NCI-H82 treated with DMSO at 0.1 percent for 48 hours (cell line): ENCODE results near the gene LIN28B.
"Not testable (repeated sequence)": the region's sequence is repeated elsewhere in the genome, so short reads cannot be mapped to it uniquely, and the experiment has no call there.

Experiments
- DNase-seq: peaks from one replicate; lab custom pipeline; 2025; ENCODE audit not compliant: unreplicated experiment; lab: John Stamatoyannopoulos, UW

The LIN28B gene

DNA sequence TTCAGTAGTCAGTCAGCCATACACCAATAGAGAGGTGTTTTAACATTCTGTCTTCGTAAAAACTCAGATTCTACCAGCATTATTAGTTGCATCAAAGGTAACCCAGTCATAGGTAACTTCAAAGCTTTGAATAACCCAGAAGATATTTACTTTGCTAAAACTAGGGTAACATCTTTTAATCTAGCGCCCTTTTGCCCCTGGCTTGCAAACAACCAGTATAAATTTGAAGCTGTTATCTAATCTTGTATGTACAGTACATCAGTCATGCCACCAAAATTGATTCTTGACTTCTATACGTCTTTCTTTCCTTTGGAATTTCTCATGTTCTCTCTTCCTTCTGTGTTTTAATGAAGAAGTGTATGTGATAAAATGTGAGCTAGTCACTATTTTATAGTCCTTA is 109.3 kb downstream of the LIN28B start:
- DNase-seq = no peak

DNA sequence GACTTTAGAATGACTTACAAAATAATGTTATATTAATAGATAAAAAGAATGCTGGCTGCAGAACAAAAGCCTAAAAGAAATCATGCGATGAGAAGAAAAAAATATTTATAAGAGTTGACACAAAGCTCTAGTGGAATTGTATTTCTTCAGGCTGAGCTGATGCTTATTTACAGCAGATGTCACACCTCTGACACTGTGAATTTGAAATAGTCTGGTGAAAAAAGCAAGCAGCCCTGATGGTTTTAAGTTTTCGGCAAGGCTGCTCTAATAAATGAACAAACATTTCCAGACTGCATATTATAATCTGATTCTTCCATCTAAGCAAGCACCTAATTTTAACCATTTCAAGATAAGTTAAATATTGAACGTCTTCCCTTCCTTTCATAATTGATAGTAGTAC is 109.9 kb downstream of the LIN28B start:
- DNase-seq = no peak

DNA sequence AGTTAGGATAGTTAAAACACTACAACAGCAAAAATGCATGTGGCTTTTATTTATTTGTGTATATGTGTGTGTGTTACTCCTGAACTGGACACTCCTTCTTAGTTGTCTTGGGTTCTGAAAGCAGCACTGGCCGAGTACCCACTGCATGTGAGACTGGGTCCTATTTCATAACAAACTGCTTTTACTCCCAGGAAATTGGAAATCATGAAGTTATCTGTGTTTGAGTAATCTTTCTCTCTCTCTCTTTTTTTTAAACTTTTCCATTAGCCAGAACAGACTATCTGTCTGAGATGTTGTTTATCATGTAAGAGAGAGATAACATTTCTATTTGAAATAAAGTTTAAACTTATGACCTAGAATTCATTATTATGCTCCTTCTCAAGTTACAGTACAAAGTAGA is 110.4 kb downstream of the LIN28B start:
- DNase-seq = no peak

DNA sequence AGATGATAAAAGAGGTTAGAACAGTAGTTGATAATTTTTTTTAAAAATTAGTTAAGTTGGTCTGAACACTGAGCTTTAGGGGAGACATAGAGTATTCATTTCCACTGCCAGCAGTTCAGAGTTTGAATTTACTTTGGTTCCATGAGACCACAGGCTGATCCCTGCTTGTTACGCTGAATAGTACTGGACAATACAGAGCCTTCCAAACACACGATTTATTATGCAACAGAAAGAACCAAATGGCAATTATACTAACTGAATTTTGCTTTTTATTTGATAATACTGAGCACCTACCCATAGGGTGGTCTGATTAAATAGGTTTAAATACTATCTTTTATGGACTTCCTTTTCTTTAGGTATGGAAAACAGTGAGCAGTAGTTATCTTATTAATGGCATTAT is 111.5 kb downstream of the LIN28B start:
- no peak for DNase-seq

DNA sequence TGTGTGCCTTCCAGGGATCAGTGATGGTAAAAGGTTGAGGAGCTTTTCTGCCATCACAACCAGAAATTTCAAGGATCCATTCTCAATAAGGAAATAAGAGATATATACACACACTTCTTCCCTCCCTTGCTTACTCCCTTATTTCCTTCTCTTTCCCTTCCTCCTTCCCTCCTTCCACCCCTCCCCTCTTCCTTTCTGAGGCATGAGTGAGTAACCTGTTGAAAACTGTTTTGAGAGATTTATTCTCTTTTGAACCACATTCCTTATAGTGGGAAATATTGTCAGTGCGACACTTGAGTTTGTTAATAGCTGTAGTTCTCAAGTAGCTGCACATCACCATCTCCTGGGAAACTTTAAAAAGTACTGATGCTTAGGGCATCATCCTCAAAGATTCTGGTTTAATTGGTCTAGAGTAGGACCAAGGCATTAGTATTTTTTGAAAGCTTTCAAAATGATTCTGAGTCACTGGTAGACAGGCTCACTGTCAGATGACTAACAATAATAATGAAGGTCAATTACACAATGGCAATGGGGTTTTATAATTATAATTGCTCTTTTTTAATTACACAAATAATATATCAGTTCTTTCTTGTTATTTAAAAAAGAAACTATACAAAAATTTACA is 113.0 kb downstream of the LIN28B start:
- DNase-seq = no peak

DNA sequence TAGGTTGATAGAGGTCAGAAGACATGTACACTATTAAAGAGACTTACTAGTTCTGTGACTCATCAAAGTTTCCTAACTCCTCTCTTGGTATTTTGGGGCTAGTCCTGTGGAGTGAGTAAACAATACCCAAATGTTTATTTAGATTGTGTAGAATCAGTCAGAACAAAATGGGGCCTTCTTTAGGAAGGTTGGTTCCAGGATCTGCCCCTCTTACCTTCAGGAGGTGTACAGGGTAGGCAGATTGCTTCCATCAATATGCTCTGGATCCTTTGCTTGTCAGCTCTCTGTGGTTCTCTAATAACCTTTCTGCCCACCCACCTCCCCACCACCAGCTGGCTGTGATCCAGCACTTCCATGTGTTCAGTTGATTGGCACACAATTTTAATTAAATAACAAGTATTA is 115.9 kb downstream of the LIN28B start:
- no peak for DNase-seq

DNA sequence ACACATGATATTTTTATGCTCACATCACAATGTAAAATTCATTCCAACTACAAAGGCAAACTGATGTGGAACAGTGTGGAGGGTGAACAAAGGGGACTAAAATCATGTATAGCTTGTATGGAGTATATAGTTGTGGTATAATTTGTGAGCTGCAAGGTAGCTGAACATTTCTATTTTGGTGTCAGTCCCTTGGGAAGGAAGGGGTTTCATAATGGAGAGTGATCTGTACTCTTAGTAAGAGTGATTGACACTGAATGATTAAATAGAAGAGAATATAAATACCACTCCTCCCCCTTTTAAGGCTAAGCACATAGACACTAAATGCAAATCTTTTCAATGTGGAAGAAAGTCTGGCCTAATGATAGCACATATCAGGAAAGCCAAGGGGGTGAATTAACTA is 118.3 kb downstream of the LIN28B start:
- DNase-seq = no peak

DNA sequence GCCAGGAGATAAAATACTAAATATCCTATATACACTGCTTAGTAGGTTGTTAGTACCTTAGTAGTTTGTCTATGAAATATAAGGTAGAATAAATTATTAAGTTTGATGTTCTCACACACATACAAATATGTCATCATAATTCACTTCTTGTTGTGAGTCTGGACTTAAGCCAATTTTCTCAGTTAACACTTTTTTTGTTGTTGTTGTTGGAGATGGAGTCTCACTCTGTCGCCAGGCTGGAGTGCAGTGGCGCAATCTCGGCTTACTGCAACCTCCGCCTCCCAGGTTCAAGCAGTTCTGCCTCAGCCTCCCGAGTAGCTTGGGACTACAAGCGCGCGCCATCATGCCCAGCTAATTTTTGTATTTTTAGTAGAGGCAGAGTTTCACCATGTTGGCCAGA is 119.5 kb downstream of the LIN28B start:
- not testable (repeated sequence) for DNase-seq

DNA sequence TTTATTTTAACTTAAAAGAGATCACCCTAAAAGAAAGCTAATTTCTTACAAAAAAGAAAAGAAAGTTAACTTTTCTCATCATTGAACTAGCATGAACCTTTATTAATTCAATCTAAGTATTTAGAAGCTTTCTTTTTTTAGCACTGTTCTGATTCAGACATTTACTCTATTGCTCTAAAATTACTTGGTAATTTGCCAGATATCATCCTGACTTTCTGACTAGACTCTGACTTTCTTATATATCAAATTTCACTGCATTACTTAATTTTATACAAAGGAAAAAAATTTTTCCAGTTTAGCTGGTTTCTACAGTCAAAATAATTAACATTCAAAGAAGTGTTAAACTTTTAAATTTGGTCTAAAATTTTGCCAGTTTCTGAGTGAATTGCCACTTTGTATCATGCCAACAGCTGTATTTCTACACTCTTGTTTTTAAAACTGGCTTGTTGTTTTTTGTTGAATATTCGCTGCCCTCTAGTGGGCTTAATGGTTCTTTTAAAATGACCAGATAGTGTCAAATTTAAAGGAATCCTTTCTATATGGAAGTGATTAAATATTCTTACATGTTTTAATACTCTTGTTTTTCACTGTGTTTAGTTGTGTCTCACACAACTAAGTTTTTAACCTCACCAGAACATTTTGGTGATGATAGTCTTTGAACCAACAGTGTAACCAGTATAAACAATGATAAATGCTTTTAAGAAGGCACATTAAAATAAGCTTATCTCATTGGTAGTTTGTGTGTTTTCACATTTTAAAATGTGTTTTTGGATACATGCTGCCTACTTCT is 120.9 kb downstream of the LIN28B start:
- peak; percentile 4 for DNase-seq

DNA sequence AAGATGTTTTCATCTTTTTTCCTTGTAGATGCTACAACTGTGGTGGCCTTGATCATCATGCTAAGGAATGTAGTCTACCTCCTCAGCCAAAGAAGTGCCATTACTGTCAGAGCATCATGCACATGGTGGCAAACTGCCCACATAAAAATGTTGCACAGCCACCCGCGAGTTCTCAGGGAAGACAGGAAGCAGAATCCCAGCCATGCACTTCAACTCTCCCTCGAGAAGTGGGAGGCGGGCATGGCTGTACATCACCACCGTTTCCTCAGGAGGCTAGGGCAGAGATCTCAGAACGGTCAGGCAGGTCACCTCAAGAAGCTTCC is 121.4 kb downstream of the LIN28B start:
- no peak for DNase-seq

DNA sequence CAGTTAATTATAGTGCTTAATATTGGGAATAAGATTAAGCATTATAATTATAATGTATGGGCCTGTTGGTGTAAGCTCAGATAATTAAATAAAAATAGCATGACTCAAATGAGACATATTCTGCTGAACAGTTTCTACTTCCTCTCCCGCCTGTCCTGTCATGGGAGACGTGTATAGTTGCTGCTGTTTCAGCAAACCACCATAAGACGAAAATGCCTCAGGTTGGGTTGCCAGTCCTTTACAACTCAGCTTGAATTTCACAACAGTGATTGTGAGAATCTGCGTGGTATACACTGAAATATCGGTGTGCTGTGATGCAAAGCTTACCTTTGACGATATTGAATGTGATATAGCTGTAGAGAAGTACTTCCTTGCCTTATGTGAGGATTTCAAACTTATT is 123.4 kb downstream of the LIN28B start:
- no peak for DNase-seq

DNA sequence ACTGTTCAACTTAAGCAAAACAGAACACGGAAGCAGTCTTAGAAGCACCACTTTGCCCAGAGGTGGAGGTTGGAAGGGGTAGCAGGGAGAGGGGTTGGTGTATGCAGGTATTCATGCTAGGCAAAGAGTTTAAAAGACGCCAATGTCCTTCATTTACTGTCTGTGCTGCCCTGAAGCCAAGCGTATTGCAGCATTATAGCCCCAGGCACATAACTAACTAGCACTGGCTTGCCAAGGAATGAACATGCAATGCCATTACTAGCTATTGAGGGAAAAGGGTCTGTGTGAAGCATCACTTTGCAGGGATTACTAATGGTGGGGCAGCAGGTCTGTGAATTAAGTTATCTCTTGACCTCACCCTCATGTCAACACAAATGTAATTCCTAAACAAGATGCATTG is 124.8 kb downstream of the LIN28B start:
- DNase-seq = not testable (repeated sequence)

DNA sequence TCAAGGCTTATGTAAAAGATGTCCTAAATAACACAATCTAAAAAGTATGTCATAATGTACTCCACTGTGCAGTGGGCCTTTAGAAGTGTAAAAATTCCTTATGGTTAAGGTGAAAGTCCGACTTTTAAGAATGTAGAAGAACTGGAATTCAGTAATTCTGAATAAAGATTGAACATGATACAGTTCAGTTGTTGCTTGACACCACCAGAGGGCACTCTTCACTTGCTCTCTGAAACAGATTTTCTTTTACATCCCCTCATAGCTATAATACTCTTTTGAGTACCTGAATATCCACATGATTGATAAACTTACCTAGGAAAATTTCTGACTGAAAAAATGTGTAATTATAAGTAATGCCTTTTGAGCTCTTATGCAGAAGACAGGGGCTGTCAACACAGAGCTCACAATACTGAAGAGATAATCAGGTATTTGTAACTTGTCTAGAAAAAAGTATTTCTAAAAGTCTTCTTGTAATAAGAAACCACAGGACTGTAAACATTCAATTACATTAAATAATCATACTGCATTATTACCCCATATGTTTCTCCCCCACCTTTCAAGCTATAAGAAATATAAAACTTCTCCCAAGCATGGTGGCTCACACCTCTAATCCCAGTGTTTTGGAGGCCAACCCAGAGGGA is 130.8 kb downstream of the LIN28B start:
- peak; percentile 55 for DNase-seq

DNA sequence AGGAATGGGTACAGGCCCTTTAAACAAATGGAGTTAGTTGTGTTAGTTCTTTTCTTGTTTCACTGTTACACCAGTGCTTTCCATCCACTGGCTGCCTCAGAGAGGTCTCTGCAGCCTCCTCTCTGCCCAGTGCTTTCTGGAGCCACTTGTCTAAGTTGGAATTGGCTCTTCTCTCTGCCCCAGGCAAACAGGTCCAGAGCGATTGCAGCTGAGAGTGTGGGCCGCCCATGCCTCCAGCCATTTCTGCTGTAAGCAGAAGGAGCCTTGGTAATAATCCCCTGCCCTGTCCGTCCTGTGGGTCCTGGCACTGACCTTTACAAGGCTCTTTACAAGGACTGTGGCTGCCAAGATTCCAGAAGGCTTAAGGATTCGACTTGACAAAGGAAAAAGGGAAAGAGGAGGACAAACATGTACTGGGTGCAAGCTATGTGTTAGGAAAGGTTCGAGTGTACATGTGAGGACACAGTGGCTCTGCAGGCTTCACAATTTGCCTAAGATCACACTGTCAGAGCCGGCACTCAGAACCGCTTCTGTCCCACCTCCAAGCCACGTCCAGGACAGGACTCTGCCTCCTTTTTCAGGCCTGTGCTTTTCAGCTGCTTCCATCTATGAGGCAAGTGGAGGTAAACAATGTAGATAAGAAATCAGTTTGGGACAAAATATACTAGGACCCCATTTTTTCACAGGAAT is 134.4 kb downstream of the LIN28B start:
- DNase-seq = no peak

DNA sequence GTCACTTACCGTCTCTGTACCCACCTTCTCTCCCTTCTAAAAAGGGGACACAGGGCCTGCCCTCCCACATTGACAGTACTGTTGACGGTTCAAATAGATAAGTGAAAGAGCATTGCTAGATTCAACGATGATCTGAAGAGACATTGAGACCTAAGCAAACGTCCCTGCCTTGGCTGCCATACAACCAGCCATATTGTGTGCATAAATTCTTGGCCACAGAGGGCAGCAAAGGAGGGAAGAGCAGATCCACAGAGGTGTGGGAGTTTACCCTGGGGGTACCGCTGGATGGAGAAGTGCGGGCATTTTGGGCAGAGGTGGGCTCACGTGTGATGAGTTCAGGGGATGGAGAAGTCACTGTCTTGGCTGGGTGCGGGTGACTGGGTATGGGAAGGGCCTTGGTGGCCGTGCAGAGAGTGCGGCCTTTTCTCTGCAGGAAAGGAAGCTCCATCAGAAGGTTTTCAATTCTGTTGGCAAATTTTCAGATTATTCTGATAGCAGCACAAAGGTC is 137.3 kb downstream of the LIN28B start:
- no peak for DNase-seq

DNA sequence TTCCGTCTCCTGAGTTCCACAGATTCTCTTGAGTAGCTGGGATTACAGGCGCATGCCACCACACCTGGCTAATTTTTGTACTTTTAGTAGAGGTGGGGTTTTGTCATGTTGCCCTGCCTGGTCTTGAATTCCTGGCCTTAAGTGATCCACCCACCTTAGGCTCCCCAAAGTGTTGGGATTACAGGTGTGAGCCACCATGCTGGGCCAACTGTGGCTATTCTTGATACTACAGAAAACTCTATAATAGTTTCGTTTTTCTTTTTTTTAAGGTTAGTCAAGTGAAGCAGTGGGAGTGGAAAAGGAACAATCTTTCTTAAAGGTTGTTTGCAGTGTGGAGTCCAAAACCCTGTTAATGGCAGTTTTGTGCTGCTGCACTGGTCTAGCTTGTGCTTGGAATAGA is 138.2 kb downstream of the LIN28B start:
- DNase-seq = no peak

DNA sequence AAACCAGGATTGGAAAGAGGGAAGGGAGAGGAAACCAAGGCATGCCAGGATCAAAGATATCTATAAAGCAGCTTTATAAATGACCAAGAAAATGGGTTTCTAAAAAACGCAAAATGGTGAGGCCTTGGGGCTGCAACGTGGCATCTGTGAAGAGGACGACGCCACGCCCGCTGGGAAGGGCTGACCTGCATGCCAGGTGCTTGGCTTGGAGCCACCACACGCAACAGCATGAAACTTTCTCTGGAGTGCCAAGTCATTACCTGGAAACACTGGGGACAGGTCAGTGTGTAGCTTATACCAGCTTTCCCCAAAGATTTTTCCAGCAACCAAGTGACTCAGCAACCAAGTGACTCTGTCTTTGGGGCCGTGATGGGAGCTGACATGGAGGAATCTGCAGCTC is 140.4 kb downstream of the LIN28B start:
- DNase-seq = no peak

DNA sequence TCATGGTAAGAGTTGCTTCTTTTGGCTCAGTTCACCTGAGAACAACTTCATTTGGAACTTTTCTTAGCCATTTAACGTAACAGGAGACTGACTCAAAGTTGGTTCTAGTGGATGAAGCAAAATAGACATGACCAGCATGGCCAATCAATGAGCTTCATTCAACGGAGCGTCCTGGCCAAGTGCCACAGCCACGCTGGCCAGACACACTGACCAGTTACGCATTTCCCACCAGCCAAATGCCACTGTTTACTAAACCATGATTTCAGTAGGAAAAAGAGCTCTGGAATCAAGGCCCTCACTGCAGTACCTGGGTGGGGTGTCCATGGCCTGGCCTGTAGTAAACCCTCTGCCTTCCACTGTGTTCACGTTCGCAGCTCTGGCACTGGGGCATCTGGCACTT is 142.5 kb downstream of the LIN28B start:
- DNase-seq = no peak

DNA sequence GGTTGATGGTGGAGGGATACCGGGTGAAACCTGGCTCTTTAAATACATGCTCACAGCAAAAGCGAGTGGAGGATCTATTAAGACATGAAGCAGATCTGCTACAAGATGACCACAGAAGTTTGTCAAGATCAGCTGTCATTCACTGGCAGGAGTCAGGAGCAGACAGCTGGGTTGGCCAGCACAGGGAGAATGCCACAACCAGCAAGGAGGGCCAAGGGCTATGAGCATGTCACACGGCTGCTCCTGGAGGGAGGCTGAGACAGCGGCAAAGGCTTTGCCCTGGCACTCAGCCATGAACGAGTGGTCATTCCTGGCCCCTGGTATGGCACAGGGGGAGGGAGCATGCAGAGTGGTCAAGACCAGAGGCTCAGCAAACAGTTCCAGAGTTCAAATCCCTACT is 145.3 kb downstream of the LIN28B start:
- DNase-seq = no peak

DNA sequence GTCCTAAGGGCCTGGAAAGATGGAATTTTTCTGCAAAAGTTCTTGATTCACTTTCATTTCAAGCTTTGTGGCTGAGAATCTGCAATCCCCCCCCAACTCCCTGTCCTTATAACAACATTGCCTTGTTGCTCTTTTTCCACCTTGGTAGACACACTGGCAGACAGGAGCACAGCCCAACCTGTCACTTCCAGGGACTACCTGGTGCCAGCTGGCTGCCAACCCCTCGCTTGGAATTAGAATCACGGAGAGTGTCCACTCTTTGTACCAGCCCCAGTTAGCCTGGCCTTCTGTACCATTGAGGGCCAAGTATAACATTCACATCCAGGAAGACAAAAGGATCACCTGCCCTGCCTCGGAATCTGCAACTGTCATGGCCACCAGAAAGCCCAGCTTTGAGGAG is 148.2 kb downstream of the LIN28B start:
- DNase-seq = no peak

DNA sequence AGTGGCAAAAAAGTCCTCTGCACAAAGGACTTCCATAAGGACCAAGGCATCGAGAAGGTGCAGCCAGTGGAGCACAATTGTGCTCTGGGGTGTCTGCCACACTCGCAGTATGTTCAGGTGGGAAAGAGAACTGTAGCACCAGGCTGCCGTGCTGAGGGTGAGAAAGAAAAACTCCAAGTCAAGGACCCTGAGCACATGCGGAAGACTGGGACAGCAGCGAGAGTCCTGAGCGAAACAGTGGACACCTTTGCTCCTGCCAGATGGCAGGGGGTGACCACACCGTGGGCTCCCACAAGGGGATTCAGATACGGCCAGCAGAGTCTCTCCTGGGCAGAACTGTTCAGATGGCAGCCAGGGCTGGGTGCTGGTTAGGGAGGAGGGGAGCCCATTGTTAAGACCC is 149.4 kb downstream of the LIN28B start:
- DNase-seq = no peak

DNA sequence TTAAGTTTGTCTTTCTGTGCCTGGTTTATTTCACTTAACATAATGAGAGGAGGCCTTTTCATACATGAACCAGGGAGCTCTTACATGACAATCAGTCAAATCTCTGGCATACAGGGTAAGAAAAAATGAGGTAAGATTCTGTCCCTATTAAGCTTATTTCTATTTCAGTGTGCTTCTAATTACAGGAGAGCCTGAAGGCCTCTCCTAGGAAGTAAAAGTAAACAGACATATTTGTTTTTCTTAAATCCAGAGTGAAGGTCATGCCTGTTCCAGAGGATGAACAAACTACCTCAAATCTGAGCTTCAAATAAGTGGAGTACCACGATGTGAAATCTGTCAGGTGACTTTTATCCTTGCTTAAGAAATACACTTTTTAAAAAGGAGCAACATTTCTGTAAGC is 150.3 kb downstream of the LIN28B start:
- no peak for DNase-seq
